NCI-H1694 treated with DMSO at 0.1 percent for 48 hours (cell line): ENCODE results near the gene LYPD1.

Source experiments
- DNase-seq: peaks from one replicate; lab custom pipeline; 2025; lab: John Stamatoyannopoulos, UW

Gene LYPD1

GRCh38 chr2:132595186-132595585, 74.8 kb downstream of the LYPD1 start:
- DNase-seq, result no peak
